ENCODE results near the gene TLE4.

TLE4 gene

GRCh38 chr9:79682076-79682736, 110.4 kb downstream of the TLE4 start:
- DNase-seq (ENCODE audit: insufficient read length, low spot score) (no peak), FAIRE-seq (peak; percentile 91)
- TF ChIP-seq POLR2A (IDR thresholded peaks at IDR 0.05; ENCODE audit: low read depth, low read length), result no peak

- TF ChIP-seq POLR2A (IDR thresholded peaks at IDR 0.05; ENCODE audit: low read depth, low read length), result no peak
- FAIRE-seq, result no peak
- no peak for DNase-seq (ENCODE audit: insufficient read length, low spot score)
Observed at GRCh38 chr9:79684059-79684458, 112.3 kb downstream of the TLE4 start.

DNA sequence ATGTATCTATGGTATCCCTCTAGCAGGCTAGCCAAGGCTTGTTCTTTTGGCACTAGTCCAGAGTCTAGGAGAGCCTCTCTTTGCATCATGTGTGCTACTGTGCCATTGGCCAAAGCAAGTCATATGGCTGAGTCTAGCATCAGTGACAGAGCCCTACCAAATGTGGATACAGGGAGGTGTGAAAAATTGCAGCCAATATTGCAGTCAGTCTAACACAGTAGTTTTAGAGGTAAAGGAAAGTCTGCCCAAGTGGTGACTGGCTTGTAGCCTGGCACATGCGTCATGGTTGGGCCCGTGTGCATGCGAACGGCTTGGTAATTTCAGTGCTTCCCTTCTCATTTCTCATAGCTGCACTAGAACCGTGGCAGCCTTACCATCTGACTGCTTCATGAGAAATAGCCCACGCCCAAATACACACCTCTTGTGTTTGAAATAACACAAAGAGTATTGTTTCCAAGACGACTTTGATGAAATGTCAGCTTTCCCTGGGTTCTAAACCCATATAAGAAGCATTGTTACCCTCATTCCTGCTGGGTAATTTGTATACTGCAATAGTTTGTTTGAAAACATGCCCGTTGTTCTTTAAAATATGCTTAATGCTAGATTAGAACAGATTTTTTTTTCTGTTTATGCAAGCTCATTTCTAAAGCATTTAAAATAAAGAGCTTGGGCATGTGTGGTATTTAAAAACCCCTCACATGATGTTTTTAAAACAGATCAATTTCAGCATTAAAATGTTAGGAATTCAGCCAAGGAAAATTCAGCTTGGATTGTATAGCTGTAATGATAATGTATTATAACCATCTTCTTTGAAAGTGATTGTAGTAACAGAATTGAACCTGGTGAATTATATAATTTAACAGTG, 113.2 kb downstream of the TLE4 start:
- peak; percentile 36 for FAIRE-seq
- TF ChIP-seq POLR2A (IDR thresholded peaks at IDR 0.05; ENCODE audit: low read depth, low read length), result no peak
- DNase-seq (ENCODE audit: insufficient read length, low spot score), result no peak

GRCh38 chr9:79685577-79685976, 113.8 kb downstream of the TLE4 start:
- no peak for TF ChIP-seq POLR2A (IDR thresholded peaks at IDR 0.05; ENCODE audit: low read depth, low read length)
- DNase-seq (ENCODE audit: insufficient read length, low spot score) (no peak), FAIRE-seq (peak; percentile 84)

GRCh38 chr9:79686381-79687130, 114.8 kb downstream of the TLE4 start:
- DNase-seq (ENCODE audit: insufficient read length, low spot score), result peak; percentile 69
- no peak for TF ChIP-seq POLR2A (IDR thresholded peaks at IDR 0.05; ENCODE audit: low read depth, low read length)
- FAIRE-seq, result peak; percentile 96

- no peak for TF ChIP-seq POLR2A (IDR thresholded peaks at IDR 0.05; ENCODE audit: low read depth, low read length)
- FAIRE-seq, result no peak
- DNase-seq (ENCODE audit: insufficient read length, low spot score), result no peak
Observed at GRCh38 chr9:79687131-79687447, 115.3 kb downstream of the TLE4 start.

GRCh38 chr9:79688363-79688762, 116.6 kb downstream of the TLE4 start:
- FAIRE-seq, result no peak
- no peak for TF ChIP-seq POLR2A (IDR thresholded peaks at IDR 0.05; ENCODE audit: low read depth, low read length)
- DNase-seq (ENCODE audit: insufficient read length, low spot score), result no peak

DNA sequence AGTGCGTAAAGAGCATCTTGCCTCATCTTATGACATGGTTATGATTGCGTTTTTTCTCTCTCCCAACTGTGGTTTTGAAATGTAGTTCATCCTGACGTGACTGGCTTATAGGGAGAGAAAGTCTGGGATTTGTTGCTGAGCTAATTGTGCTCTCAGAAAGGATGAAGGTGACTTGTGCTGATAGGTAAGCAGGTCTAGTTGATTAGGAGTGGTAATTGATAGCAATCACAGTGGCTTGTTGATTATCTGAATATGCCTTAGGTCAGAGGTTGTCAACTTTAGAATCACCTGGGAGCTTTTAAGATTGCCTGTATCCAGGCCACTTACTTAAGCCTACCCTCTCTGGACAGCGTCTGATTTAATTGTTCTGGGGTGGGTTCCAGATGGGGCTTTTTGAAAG, 117.8 kb downstream of the TLE4 start:
- FAIRE-seq (no peak), DNase-seq (ENCODE audit: insufficient read length, low spot score) (no peak)
- TF ChIP-seq POLR2A (IDR thresholded peaks at IDR 0.05; ENCODE audit: low read depth, low read length), result no peak

DNA sequence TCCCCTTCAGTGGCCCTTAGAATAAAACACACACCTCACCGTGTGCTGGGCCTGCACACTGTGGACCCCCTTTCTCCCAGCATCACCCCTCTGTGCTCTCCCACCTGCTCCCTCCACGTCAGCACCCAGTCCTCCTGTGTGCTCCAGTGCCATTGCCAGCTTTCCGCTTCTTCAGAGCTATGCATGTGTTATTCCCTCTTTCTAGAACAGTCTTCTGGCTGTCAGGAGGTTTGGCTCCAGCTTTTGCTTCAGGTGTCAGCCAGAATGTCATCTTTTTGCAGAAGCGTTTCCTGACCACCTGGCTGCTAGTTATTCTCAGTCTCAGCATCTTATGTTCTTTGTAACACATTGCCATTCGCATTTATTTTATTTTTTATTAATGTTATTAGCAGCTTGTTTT, 119.7 kb downstream of the TLE4 start:
- no peak for TF ChIP-seq POLR2A (IDR thresholded peaks at IDR 0.05; ENCODE audit: low read depth, low read length)
- FAIRE-seq (no peak), DNase-seq (ENCODE audit: insufficient read length, low spot score) (no peak)

DNA sequence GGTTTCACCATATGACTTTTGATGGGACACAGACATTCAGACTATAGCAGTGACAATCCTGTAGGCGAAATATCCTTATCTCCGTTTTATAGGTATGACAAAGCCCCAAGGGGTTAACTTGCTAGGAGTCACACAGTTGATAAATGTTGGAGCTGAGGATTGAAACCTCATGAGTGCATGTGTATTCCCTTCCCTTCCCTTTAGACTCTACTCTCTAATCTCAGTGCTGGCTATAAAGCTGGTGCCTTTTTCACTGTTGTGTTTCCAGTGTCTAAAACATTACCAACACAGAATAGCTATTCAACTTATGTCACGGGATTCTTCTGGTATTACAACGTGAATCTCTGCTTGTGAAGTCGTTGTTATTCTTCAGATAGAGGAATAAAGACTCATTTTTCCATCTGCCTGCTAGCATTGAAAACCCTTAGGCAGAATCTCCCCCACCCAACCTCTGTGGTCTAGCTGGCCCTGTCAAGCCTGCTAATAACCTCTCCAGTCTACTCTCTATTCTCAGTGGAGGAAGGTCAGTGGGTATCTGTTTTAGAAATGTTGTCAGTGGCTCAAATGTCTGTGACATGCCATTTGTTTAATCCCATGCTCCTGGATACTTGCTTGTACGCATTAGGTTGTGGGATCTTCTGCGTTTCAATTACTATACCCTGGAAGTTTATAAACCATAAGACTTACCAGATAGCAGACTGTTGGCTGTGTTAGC, 121.2 kb downstream of the TLE4 start:
- peak; percentile 6 for FAIRE-seq

GRCh38 chr9:79693750-79694149, 122.0 kb downstream of the TLE4 start:
- DNase-seq (ENCODE audit: insufficient read length, low spot score), result no peak
- FAIRE-seq, result no peak
- TF ChIP-seq POLR2A (IDR thresholded peaks at IDR 0.05; ENCODE audit: low read depth, low read length), result no peak

More for the DNA sequence above, 121.2 kb downstream of the TLE4 start:
- TF ChIP-seq POLR2A (IDR thresholded peaks at IDR 0.05; ENCODE audit: low read depth, low read length), result no peak
- no peak for DNase-seq (ENCODE audit: insufficient read length, low spot score)

GRCh38 chr9:79694208-79694607, 122.4 kb downstream of the TLE4 start:
- DNase-seq (ENCODE audit: insufficient read length, low spot score), result no peak
- no peak for TF ChIP-seq POLR2A (IDR thresholded peaks at IDR 0.05; ENCODE audit: low read depth, low read length)
- FAIRE-seq, result peak; percentile 27

GRCh38 chr9:79694676-79695400, 123.1 kb downstream of the TLE4 start:
- DNase-seq (ENCODE audit: insufficient read length, low spot score) (no peak), FAIRE-seq (no peak)
- TF ChIP-seq POLR2A (IDR thresholded peaks at IDR 0.05; ENCODE audit: low read depth, low read length), result no peak
